ENCODE results near the gene KLHL1.

Gene KLHL1

DNA sequence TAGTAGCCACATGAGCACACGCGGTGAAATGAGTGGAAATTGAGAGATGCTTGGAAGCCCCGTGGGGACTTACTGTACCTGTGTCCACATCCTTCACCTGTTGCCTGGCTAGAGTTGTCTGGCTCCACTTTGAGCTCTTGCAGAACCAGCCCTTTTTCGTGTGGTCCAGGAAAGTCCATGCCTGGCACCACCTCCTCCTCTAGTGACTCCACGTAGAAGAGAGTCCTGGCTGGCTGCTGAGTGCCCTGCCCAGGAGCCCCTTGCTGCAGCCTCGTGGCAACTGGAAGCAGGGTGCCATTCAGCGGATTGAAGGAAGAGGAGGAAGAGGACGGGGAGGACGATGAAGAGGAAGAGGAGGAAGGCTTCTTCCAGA is 1.1 kb downstream of the KLHL1 start:
- CTCF ChIA-PET: no interaction called here
- no peak for DNase-seq (ENCODE audit: extremely low spot score)
- TF ChIP-seq, protein P1, sequence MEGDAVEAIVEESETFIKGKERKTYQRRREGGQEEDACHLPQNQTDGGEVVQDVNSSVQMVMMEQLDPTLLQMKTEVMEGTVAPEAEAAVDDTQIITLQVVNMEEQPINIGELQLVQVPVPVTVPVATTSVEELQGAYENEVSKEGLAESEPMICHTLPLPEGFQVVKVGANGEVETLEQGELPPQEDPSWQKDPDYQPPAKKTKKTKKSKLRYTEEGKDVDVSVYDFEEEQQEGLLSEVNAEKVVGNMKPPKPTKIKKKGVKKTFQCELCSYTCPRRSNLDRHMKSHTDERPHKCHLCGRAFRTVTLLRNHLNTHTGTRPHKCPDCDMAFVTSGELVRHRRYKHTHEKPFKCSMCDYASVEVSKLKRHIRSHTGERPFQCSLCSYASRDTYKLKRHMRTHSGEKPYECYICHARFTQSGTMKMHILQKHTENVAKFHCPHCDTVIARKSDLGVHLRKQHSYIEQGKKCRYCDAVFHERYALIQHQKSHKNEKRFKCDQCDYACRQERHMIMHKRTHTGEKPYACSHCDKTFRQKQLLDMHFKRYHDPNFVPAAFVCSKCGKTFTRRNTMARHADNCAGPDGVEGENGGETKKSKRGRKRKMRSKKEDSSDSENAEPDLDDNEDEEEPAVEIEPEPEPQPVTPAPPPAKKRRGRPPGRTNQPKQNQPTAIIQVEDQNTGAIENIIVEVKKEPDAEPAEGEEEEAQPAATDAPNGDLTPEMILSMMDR (IDR thresholded peaks at IDR 0.05; ENCODE audit: control extremely low read depth, extremely low read depth, low read depth, missing control alignments): no peak
- POLR2A ChIA-PET: no interaction called here

DNA sequence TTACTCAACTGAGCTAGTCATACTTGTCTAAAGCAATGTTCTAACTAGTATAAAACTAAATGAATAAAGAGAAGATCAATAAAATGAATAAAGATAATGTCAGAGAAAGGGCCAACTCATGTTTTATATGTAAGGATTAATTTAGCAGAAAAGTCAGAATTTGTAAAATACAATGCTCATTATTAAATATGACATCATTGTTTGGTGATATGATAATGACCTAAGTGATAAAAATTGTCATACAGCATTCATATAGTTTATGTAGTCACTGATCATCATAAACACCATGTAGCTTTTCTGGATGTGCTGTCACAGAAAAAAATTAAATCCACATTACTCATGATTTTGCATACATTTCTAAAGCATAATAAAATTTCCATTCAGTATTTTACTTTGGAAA is 3.8 kb downstream of the KLHL1 start:
- ChIA-PET POLR2A (no interaction called here), CTCF (no interaction called here)
- TF ChIP-seq, protein P1 (IDR thresholded peaks at IDR 0.05; ENCODE audit: control extremely low read depth, extremely low read depth, low read depth, missing control alignments): no peak
- no peak for DNase-seq (ENCODE audit: extremely low spot score)

DNA sequence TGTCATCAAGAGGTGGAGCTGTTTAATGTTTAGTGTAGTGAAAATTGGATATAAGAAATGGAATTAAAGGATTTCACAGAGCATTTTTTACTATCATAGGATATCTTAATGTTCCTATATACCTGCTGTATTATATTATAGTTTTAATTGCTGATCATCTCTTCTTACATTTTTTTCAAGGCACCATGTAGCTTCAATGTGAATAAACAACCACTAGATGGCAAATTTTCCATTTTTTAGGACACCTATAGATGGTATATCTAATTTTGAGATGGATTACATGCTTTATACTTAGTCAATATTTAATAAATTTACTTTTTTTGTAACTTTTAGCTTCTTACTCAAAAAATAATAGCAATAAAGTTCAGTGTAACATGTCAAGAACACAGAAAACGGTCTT is 9.6 kb downstream of the KLHL1 start:
- TF ChIP-seq, protein P1 (IDR thresholded peaks at IDR 0.05; ENCODE audit: control extremely low read depth, extremely low read depth, low read depth, missing control alignments): peak; percentile 18
- no peak for DNase-seq (ENCODE audit: extremely low spot score)
- POLR2A ChIA-PET: no interaction called here
- CTCF ChIA-PET: interaction anchor here (1.2 to 2.9 kb wide), 2 partner anchors 10 to 115 kb away, joined by 3 to 13 read pairs; no protein-coding TSS in a partner anchor

DNA sequence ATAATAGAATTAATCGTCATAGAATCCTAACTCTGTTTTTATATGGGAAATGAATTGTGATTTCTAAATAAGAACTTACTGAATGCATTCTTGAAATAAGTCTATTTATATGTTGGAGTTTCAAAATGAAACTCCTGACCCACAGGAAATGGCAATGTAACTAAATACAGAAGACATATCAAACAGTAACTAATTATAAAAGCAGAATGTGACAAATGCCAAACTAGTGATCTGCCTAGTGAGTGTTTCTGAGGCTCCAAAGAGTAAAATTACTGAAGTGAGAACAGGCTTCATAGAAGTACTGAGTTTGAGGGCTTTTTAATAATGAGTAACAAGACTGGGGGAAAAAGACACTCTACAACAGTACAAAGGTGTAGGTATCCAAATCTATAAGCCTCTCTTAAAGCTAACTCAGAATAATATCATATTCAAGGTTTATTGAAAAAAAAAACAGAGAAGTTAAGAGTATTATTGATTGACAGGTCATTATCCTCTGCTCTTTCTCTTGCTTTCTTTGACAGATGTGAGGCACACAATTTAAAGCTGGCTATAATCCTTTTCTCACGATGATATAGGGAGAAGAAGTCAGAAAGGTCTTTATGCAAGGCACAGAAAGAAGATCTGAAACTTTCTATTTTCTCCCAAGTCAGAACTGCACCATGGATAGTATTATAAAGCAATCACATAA is 18.1 kb downstream of the KLHL1 start:
- ChIA-PET CTCF (interaction anchor here (0.7 to 1.5 kb wide), 2 partner anchors 9 to 12 kb away, joined by 3 read pairs; no protein-coding TSS in a partner anchor), POLR2A (no interaction called here)
- TF ChIP-seq, protein P1 (IDR thresholded peaks at IDR 0.05; ENCODE audit: control extremely low read depth, extremely low read depth, low read depth, missing control alignments): no peak
- DNase-seq (ENCODE audit: extremely low spot score): no peak

DNA sequence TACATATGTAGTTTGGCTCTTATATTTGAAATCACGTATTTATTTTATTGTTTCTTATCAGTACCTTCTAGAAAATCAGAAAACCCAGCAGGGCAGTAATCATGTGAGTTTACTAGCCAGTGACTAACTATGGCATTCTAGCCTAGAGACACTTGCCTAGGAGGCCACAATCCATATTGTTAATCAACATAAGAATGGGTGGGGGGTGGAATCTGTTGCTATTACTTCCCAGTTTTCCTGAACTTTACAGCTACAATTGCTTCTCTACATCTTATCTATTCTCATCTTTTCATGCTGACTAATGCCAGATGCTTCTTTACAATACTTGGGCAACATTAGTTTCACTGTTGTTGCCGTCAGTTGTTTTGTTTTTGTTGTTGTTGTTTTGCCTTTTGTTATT is 19.3 kb downstream of the KLHL1 start:
- ChIA-PET CTCF (interaction anchor here (2.2 kb wide), 1 partner anchor 9 kb away, joined by 13 read pairs; no protein-coding TSS in a partner anchor), POLR2A (no interaction called here)
- no peak for DNase-seq (ENCODE audit: extremely low spot score)
- TF ChIP-seq, protein P1 (IDR thresholded peaks at IDR 0.05; ENCODE audit: control extremely low read depth, extremely low read depth, low read depth, missing control alignments): no peak

DNA sequence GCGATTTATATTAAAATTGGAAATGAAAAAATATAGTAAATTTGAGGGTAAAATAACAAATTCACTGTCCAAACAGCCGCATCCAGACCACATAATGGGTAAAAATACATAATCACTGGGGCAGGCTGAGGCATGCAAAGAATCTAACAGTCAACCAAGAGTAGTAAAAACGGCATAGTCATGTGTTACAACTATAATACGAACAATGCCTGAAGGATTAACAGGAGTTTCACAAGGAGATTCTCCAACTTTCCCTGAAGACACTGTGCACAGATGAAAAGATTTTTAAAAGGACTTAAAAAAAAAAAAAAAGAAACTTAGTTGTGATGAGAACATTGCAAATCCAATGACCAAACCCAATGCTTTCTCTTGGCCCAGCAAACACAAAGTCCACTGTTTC is 21.0 kb downstream of the KLHL1 start:
- ChIA-PET POLR2A (no interaction called here), CTCF (interaction anchor here (2.2 kb wide), 1 partner anchor 10 kb away, joined by 13 read pairs; no protein-coding TSS in a partner anchor)
- no peak for DNase-seq (ENCODE audit: extremely low spot score)
- TF ChIP-seq, protein P1 (IDR thresholded peaks at IDR 0.05; ENCODE audit: control extremely low read depth, extremely low read depth, low read depth, missing control alignments): no peak

Measured in GM10248 (cell line).